DLD1 (cell line): ENCODE measurements around the gene KLF12.

ENCODE experiments used
- in situ Hi-C: cut with HindIII; loops from 2 replicates; pipeline ENCODE4 v1.10.0; 2017; ENCODE audit warnings: low sequenced_read_pairs

Gene KLF12

GRCh38 chr13:74134221-74134776 lies at the start of gene KLF12:
Gene KLF12 (minus strand): TSS chr13:74134404.
- in situ Hi-C loops, result no loop called here

- in situ Hi-C loops, result no loop called here
Measured at GRCh38 chr13:74182491-74182890, 48.3 kb upstream of the KLF12 start.

- in situ Hi-C loops, result no loop called here
Measured at GRCh38 chr13:74174810-74175209, 40.6 kb upstream of the KLF12 start.

- in situ Hi-C loops, result no loop called here
Measured at GRCh38 chr13:74173822-74174221, 39.6 kb upstream of the KLF12 start.

GRCh38 chr13:74171641-74172040 lies 37.4 kb upstream of the KLF12 start:
- in situ Hi-C loops, result no loop called here

GRCh38 chr13:74169676-74170075 lies 35.5 kb upstream of the KLF12 start:
- in situ Hi-C loops, result no loop called here

GRCh38 chr13:74168263-74168675 lies 34.1 kb upstream of the KLF12 start:
- in situ Hi-C loops, result no loop called here

GRCh38 chr13:74166261-74167004 lies 32.2 kb upstream of the KLF12 start:
- in situ Hi-C loops, result no loop called here

GRCh38 chr13:74162782-74163181 lies 28.6 kb upstream of the KLF12 start:
- in situ Hi-C loops, result no loop called here

- in situ Hi-C loops, result no loop called here
Measured at GRCh38 chr13:74162135-74162534, 27.9 kb upstream of the KLF12 start.

GRCh38 chr13:74158571-74159352 lies 24.6 kb upstream of the KLF12 start:
- in situ Hi-C loops, result no loop called here

- in situ Hi-C loops, result no loop called here
Measured at GRCh38 chr13:74158028-74158427, 23.8 kb upstream of the KLF12 start.

- in situ Hi-C loops, result no loop called here
Measured at GRCh38 chr13:74154981-74155380, 20.8 kb upstream of the KLF12 start.

- in situ Hi-C loops, result no loop called here
Measured at GRCh38 chr13:74153316-74153715, 19.1 kb upstream of the KLF12 start.

GRCh38 chr13:74151859-74152258 lies 17.7 kb upstream of the KLF12 start:
- in situ Hi-C loops, result no loop called here

GRCh38 chr13:74148352-74148751 lies 14.1 kb upstream of the KLF12 start:
- in situ Hi-C loops, result no loop called here

GRCh38 chr13:74145249-74145975 lies 11.2 kb upstream of the KLF12 start:
- in situ Hi-C loops, result no loop called here

GRCh38 chr13:74144269-74144668 lies 10.1 kb upstream of the KLF12 start:
- in situ Hi-C loops, result no loop called here

- in situ Hi-C loops, result no loop called here
Measured at GRCh38 chr13:74142257-74142656, 8.1 kb upstream of the KLF12 start.

GRCh38 chr13:74138241-74138640 lies 4.0 kb upstream of the KLF12 start:
- in situ Hi-C loops, result no loop called here

GRCh38 chr13:74136084-74136658 lies 2.0 kb upstream of the KLF12 start:
- in situ Hi-C loops, result no loop called here
